IPS DF 6.9 (cell line): ENCODE results near the gene TECPR2.
A peak's percentile ranks its signal among the peaks of the same experiment; 100 is the strongest.
"Not testable (repeated sequence)": the region's sequence is repeated elsewhere in the genome, so short reads cannot be mapped to it uniquely, and the experiment has no call there.

Experiments
- DNase-seq: peaks from one replicate; pipeline ENCODE4 v3.0.0-alpha.2; 2013; ENCODE audit warnings: low read depth, low spot score
- H3K27ac ChIP-seq: one replicate; pipeline ENCODE4 v1.5.1; 2013; ENCODE audit warnings: low read length, control low read depth
- H3K27me3 ChIP-seq: 2 replicates; pipeline ENCODE4 v1.6.1; 2013; ENCODE audit warnings: mild to moderate bottlenecking, low read length; ENCODE audit not compliant: control insufficient read depth, insufficient read depth
- H3K36me3 ChIP-seq: 2 replicates; pipeline ENCODE4 v1.6.1; 2013; ENCODE audit warnings: low read length; ENCODE audit not compliant: control insufficient read depth, insufficient read depth
- H3K4me1 ChIP-seq: 2 replicates; pipeline ENCODE4 v1.6.1; 2013; ENCODE audit warnings: low read length; ENCODE audit not compliant: control insufficient read depth, insufficient read depth
- H3K4me3 ChIP-seq: 2 replicates; pipeline ENCODE4 v1.5.1; 2013; ENCODE audit warnings: mild to moderate bottlenecking, low read length
- H3K9me3 ChIP-seq: 2 replicates; pipeline ENCODE4 v1.6.1; 2013; ENCODE audit warnings: low read length, inconsistent platforms; ENCODE audit not compliant: control insufficient read depth, insufficient read depth
- WGBS: extraction: QIAGEN DNeasy Blood & Tissue Kit; methylation state at CpG from one replicate; pipeline ENCODE4 v1.1.7; 2013; ENCODE audit warnings: mixed read lengths, missing lambda C conversion rate; ENCODE audit not compliant: insufficient read length, insufficient coverage; 5-methylcytosine and 5-hydroxymethylcytosine counted together

TECPR2 gene

DNA sequence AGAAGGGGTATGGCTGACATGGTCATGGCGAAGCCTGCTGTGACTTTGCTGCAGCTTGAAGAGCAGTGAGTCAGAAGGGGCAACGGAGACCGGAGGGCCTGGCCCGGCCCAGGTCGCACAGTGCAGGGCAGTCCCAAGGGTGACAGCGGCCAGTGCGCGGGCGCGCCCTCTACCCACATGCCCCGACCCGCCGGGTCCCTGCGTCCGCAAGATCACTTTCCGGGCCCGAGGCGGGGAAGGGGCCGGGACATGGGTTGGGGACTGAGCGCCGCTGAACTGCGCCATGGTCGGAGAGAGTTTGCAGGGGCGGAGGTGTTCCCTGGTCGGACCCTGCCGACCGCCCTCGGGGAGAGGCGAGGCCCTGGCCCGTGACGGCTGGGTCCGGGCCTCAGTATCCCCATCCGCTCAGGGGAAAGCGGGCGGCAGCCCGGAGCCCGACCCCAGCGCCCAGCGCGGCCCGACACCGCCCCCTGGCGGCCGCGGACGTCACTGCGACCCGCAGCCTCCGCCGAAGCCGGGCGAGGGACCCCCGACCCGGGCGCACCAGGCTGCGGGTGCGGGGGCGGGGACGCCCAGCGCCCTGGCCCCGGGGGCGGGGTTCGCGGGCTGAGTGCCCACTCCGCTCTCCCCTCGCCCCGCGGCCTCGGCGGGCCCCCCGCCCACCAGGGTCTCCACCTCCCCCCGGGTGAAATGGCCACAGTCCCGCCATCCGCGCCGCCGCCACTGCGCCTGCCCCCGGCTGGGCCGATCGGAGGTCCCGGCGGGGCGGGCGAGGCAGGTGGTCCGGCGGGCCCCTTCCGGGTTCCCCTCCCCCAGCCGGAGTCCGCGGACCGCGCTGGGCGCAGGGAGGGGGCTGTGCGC is 154.0 kb downstream of the TECPR2 start:
- H3K27ac ChIP-seq: no peak overlapping the region

DNA sequence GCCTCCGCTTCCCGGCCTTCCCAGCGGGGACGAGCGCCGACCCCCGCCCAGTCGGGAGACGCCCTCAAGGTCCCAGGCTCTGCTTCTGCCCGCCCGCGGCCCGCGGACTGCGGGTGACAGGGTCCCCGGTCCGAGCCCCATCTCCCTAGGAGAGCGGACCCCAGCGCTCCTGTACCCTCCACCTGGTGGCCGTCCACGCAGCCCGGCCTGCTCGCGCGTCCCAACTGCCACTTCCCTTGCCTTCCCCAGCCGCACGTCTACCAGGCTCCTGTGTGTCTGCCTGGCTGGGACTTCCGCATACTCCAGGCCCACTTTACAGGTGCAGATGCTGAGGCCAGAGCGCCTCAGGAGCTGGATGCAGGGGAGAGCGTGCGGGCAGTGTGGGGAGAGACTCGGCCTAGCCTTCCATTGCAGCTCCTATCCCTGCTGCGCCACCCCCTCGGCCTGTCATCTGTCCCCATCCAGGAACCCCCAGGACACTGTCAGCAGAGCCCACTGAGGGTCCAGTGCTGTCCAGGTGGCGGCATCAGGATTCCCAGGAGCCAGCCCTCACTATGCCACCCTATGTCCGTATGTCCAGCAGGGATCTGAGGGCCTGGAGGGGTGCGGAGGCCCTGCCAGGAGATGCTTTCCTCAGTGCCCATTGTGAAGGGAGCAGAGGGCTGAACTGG is 154.8 kb downstream of the TECPR2 start:
- peak overlapping the region; percentile 62 for H3K4me3 ChIP-seq
- H3K27ac ChIP-seq: no peak overlapping the region
- no CpG with 5 or more reads among the region's 37 CpGs for WGBS
- no peaks in the 10 kb centered on the region for H3K36me3 ChIP-seq
- peaks cover 3% of the 10 kb centered on the region; the same call in 1 of the 2 replicates for H3K4me1 ChIP-seq
- no peaks in the 10 kb centered on the region for H3K27me3 ChIP-seq
- H3K9me3 ChIP-seq: no peaks in the 10 kb centered on the region
- no peak for DNase-seq

More for the DNA sequence above, 154.0 kb downstream of the TECPR2 start:
- DNase-seq: no peak
- no peaks in the 10 kb centered on the region for H3K9me3 ChIP-seq
- H3K4me3 ChIP-seq: peak overlapping the region; percentile 62
- H3K4me1 ChIP-seq: peaks cover 3% of the 10 kb centered on the region; the same call in 1 of the 2 replicates
- no CpG with 5 or more reads among the region's 95 CpGs for WGBS
- no peaks in the 10 kb centered on the region for H3K36me3 ChIP-seq
- H3K27me3 ChIP-seq: no peaks in the 10 kb centered on the region

DNA sequence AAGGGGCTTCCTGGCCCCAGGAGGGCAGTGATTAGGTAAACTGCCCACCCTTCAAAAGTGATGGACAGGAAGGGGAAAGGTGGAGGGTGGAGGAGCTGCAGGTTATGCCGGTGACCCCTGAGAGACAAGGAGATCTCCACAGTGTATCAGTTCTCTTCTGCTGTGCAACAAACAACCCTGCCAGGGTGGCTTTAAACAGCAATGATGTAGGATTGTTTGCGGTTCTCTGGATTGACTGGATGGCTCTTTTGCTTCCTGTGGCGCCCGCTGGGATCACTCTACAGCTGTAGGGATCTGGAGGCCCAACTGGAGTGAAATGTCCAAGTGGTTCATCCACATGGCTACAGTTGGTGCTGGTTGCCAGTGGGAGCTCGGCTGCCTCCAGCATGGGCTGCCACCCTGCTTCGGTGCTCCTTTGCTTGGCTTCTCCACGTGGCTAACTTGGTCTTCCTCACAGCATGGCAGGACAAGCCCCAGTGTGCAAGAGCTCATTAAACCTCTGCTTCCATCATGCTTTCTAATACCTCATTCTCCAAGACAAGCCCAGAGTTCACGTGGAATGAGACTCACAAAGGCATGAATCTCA is 155.4 kb downstream of the TECPR2 start:
- Histone ChIP-seq H3K4me3 (no peak overlapping the region), H3K36me3 (no peaks in the 10 kb centered on the region), H3K9me3 (no peaks in the 10 kb centered on the region), H3K4me1 (peaks cover 3% of the 10 kb centered on the region; the same call in 1 of the 2 replicates), H3K27me3 (no peaks in the 10 kb centered on the region), H3K27ac (no peak overlapping the region)
- no peak for DNase-seq
- no CpG with 5 or more reads among the region's 8 CpGs for WGBS

DNA sequence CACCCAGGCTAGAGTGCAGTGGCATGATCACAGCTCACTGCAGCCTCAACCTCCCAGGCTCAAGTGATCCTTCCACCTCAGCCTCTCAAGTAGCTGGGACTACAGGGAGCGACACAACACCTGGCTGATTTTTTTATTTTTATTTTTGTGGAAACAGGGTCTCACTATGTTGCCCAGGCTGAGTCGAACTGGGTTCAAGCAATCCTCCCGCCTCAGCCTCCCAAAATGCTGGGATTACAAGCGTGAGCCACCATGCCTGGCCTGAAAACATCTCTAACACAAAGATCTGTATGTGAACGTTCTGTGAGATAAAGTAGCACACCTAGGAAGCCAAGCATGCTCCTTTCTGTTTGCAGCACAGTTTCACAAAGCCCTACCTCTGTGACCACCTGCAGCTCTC is 157.0 kb downstream of the TECPR2 start:
- H3K4me3 ChIP-seq, H3K36me3 ChIP-seq, H3K9me3 ChIP-seq, H3K4me1 ChIP-seq, DNase-seq, H3K27ac ChIP-seq, H3K27me3 ChIP-seq: not testable (repeated sequence)
- no CpG with 5 or more reads among the region's 5 CpGs for WGBS

DNA sequence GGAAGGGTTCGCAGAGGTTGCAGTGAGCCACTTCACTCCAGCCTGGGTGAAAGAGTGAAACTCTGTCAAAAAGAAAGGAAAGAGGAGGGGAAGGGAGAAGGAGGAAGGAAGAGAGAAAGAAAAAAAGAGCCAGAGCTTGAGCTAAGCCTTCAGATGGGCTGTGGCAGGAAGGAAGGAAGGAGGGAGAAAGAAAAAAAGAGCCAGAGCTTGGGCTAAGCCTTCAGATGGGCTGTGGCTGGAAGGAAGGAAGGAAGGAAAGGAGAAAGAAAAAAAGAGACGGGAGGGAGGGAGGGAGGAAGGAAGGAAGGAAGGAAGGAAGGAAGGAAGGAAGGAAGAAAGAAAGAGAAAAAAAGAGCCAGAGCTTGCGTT is 160.4 kb downstream of the TECPR2 start:
- H3K4me3 ChIP-seq: no peak overlapping the region
- DNase-seq: no peak
- H3K9me3 ChIP-seq: no peaks in the 10 kb centered on the region
- no peaks in the 10 kb centered on the region for H3K27me3 ChIP-seq
- no peaks in the 10 kb centered on the region for H3K36me3 ChIP-seq
- H3K27ac ChIP-seq: no peak overlapping the region
- peaks cover 2% of the 10 kb centered on the region; the same call in 1 of the 2 replicates for H3K4me1 ChIP-seq
- no CpG with 5 or more reads among the region's 3 CpGs for WGBS

DNA sequence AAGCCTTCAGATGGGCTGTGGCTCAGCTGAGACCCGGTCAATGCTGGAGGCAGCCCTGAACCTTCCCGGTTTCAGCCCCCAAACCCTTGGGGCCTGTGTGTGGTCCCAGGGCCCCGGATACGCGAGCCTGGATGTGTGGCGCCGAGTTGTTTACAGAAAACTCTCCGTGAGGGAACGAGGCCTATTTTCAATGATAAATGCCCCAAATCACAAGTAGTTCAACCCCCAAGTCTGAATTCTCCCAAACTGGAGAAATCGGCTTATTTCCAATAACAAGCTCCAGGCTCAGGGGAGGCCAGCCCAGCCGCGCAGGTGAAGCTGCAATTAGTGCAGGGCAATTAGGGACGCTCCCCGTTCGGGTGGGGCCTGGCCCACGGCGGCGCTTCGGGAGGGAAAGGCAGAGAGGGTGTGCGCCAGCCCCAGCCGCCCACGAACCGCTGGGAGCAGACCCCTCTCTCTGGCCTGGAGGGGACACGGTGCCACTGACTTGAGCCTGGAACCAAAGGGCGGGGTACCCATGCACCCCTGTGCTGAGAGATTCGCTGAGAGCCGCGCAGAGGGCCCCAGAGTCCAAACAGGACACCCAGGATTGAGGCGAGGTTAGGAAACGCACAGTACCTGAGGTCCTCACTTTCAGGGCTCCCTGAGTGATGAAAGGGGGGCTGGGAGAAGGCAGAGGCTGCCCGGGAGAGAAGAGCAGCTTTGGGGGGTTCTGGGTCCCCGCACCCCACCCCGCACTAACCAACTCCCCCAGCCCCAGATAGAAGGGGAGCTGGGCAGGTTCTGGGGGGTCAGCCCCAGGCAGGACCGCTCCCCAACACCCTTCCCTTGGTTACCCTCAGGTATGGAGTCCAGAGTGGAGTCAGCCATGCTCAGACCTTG is 161.1 kb downstream of the TECPR2 start:
- no peaks in the 10 kb centered on the region for H3K36me3 ChIP-seq
- no CpG with 5 or more reads among the region's 34 CpGs for WGBS
- no peaks in the 10 kb centered on the region for H3K9me3 ChIP-seq
- peaks cover 2% of the 10 kb centered on the region; the same call in 1 of the 2 replicates for H3K4me1 ChIP-seq
- H3K4me3 ChIP-seq: no peak overlapping the region
- no peak for DNase-seq
- H3K27me3 ChIP-seq: no peaks in the 10 kb centered on the region
- H3K27ac ChIP-seq: no peak overlapping the region

DNA sequence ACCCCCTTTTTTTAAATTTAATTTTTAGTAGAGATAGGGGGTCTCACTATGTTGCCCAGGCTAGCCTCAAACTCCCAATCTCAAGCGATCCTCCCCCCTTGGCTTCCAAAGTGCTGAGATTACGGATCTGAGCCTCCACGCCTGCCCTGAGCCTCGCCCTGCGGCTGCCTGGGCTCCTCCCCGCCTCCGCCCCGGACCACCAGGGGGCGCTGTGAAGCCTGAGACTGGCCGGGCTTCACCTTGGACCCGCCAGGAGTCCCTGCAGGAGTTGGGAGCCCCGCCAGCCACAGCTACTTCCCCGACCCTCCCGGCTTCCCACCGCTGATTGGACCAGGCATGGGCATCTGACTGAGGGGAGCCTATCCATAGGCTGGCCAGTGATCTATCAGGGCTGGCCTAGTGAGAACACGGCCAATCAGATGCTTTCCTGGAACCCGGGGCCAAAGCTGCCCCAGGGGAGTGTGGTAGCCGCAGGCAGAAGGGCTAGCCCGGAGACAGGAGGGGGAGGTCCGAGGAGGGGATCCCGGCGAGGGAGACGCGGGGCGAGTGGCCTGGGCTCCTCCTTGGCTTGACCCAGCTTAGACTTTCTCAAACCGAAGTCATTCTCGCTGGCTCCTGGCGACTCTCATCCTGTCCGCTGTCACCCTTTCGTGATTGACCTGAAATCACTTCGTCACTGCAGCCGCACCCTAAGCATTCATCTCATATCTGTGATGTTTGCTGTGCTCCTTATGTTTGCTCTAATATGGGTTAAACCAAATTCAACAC is 161.9 kb downstream of the TECPR2 start:
- Histone ChIP-seq H3K4me3 (peak overlapping the region; percentile 27; the same call in 1 of the 2 replicates), H3K36me3 (no peaks in the 10 kb centered on the region), H3K27me3 (no peaks in the 10 kb centered on the region), H3K9me3 (no peaks in the 10 kb centered on the region), H3K4me1 (peaks cover 2% of the 10 kb centered on the region; the same call in 1 of the 2 replicates), H3K27ac (no peak overlapping the region)
- DNase-seq: peak; percentile 95
- no CpG with 5 or more reads among the region's 32 CpGs for WGBS

DNA sequence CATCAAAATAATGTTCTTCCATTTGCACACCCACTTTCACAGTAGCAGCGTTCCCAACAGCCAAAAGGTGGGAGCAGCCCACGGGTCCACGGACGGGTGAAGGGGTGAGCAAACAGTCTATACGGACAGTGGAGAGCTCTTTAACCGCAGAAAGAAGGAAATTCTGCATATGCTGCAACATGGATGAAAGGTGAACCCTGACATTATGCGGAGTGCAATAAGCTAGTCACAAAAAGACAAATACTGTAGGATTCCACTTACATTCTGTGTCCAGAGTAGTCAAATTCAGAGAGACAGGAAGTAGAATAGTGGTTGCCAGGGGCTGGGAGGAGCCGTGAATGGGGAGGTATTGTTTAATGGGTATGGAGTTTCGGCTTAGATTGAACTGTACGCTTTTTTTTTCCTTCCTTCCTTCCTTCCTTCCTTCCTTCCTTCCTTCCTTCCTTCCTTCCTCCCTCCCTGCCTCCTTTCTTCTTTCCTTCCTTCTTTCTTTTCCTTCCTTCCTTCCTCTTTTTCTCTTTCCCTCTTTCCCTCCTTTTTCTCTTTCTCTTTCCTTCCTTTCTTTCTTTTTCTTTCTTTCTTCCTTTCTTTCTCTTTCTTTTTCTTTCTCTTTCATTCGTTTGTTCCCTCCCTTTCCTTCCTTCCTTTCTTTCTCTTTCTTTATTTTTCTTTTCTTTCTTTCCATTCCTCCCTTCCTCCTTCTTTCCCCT is 162.6 kb downstream of the TECPR2 start:
- no peaks in the 10 kb centered on the region for H3K36me3 ChIP-seq
- DNase-seq: no peak
- H3K4me1 ChIP-seq: peaks cover 2% of the 10 kb centered on the region; the same call in 1 of the 2 replicates
- H3K4me3 ChIP-seq: peak overlapping the region; percentile 27; the same call in 1 of the 2 replicates
- no peaks in the 10 kb centered on the region for H3K9me3 ChIP-seq
- H3K27me3 ChIP-seq: no peaks in the 10 kb centered on the region
- no CpG with 5 or more reads among the region's 11 CpGs for WGBS
- no peak overlapping the region for H3K27ac ChIP-seq

DNA sequence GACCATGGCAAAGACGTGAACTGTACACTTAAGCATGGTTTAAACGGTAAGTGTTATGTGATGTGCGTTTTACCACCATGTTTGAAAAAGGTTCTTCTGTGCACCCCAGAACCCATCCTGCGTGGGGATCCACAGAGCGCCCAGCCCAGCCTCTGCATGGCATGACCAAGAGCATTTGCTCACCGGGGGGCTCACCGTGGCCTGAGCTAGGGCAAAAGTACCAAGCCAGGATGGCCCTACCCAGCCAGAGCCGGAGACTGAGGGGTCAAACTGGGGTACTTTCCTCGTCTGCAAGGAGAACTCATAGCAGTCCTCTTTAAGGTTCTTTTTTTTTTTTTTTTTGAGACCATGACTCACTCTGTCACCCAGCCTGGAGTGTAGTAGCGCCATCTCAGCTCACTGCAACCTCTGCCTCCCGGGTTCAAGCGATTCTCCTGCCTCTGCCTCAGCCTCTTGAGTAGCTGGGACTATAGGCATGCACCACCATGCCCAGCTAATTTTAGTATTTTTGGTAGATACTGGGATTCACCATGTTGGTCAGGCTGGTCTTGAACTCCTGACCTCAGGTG is 163.3 kb downstream of the TECPR2 start:
- H3K4me3 ChIP-seq: no peak overlapping the region

More for the DNA sequence above, 163.3 kb downstream of the TECPR2 start:
- Histone ChIP-seq H3K27ac (no peak overlapping the region), H3K4me1 (peaks cover 2% of the 10 kb centered on the region; the same call in 1 of the 2 replicates), H3K9me3 (no peaks in the 10 kb centered on the region), H3K36me3 (no peaks in the 10 kb centered on the region), H3K27me3 (no peaks in the 10 kb centered on the region)
- DNase-seq: no peak
- WGBS: no CpG with 5 or more reads among the region's 12 CpGs
